Breast epithelium (tissue), 4 donors: Measurements from ENCODE around the gene GAPDHS. TPM values are rescaled to one million over a fixed set of nuclear protein-coding genes. Genes with fewer than 3 reads are reported as not detected.

Source experiments
- DNase-seq, 2 donors: peaks; one replicate each; pipeline ENCODE4 v3.0.0-alpha.2; 2019; ENCODE audit warnings: low spot score in 2 of 2
- H3K27ac ChIP-seq, 2 donors: fragments of 200-600 bp; sonication (generic) in 1 of 2; one replicate each; pipeline ENCODE4 v1.5.1; 2016 to 2019; ENCODE audit warnings: mild to moderate bottlenecking in 1 of 2
- H3K27me3 ChIP-seq, 2 donors: fragments of 200-600 bp; sonication (generic) in 1 of 2; one replicate each; pipeline versions ENCODE4 v1.5.1 to v1.6.0; 2017 to 2019; ENCODE audit warnings: control low read depth in 1 of 2, mild to moderate bottlenecking in 1 of 2
- H3K36me3 ChIP-seq: fragments of 200-600 bp; one replicate; pipeline ENCODE4 v1.5.1; 2019
- H3K4me1 ChIP-seq, 2 donors: fragments of 200-600 bp; sonication (generic); one replicate each; pipeline ENCODE4 v1.5.1; 2016 to 2019; ENCODE audit warnings: control low read depth in 1 of 2
- H3K4me3 ChIP-seq, 3 donors: fragments of 200-600 bp; sonication (generic); 1 replicate in 2 of 3; 2 replicates in 1 of 3; pipeline ENCODE4 v1.5.1; 2016 to 2019; ENCODE audit warnings: mild to moderate bottlenecking in 3 of 3, moderate library complexity in 2 of 3
- H3K9me3 ChIP-seq, 2 donors: fragments of 200-600 bp; sonication (generic) in 1 of 2; one replicate each; pipeline ENCODE4 v1.5.1; 2016 to 2019; ENCODE audit warnings: control low read depth in 1 of 2
- CTCF ChIP-seq, 3 donors: fragments of 450-650 bp; IDR thresholded peaks; one replicate each; pipeline ENCODE4 v1.5.1; 2016 to 2017; ENCODE audit warnings: antibody characterized with exemption in 3 of 3, mild to moderate bottlenecking in 3 of 3, moderate library complexity in 3 of 3
- POLR2A ChIP-seq: fragments of 450-650 bp; IDR thresholded peaks from one replicate; pipeline ENCODE4 v1.6.1; 2016; ENCODE audit warnings: antibody characterized with exemption, mild to moderate bottlenecking, moderate library complexity
- POLR2AphosphoS5 ChIP-seq, 3 donors: sonication (generic); formaldehyde crosslinking; IDR thresholded peaks; one replicate each; pipeline ENCODE4 v1.6.1; 2017; ENCODE audit warnings: antibody characterized with exemption in 3 of 3
- intact Hi-C: fragments of 100-400 bp; cut with DNase I; formaldehyde crosslinking; loops from one replicate; pipeline ENCODE4 v1.15.1; 2023; ENCODE audit warnings: low total_unique reads
- total RNA-seq, 3 donors: library from RNA; depleted of rRNA; stranded (reverse); fragments of >200 nt; gene quantifications; one replicate each; pipeline ENCODE4 v1.1.0, GENCODE V29; 2016

Gene GAPDHS
- total RNA-seq, 3 donors from 2014 or later: not detected

GRCh38 chr19:35531291-35531690, 2.0 kb upstream of the GAPDHS start:
- TF ChIP-seq POLR2A: no peak
- TF ChIP-seq CTCF (IDR thresholded peaks at IDR 0.05): no peak
- no peak for TF ChIP-seq POLR2AphosphoS5 (IDR thresholded peaks at IDR 0.05)
- no peaks in the 10 kb centered on the region for H3K36me3 ChIP-seq
- DNase-seq: no peak
- peaks cover 0 to 52% of the 10 kb centered on the region in 2 donors for H3K27me3 ChIP-seq
- no peaks in the 10 kb centered on the region for H3K9me3 ChIP-seq
- H3K4me1 ChIP-seq: no peaks in the 10 kb centered on the region
- no peak overlapping the region for H3K4me3 ChIP-seq
- H3K27ac ChIP-seq: no peak overlapping the region
- intact Hi-C loops: no loop called here

GRCh38 chr19:35533822-35534392, 651 bp downstream of the GAPDHS start:
- Histone ChIP-seq H3K36me3 (no peaks in the 10 kb centered on the region), H3K4me3 (peak overlapping the region in 1 of 3 donors; percentile 44), H3K27me3 (peaks cover 0 to 28% of the 10 kb centered on the region in 2 donors), H3K27ac (no peak overlapping the region), H3K9me3 (no peaks in the 10 kb centered on the region), H3K4me1 (no peaks in the 10 kb centered on the region)
- intact Hi-C loops: no loop called here
- no peak for DNase-seq
- TF ChIP-seq POLR2A (no peak), POLR2AphosphoS5 (IDR thresholded peaks at IDR 0.05) (no peak)

GRCh38 chr19:35534803-35535480, 1.7 kb downstream of the GAPDHS start:
- H3K36me3 ChIP-seq: no peaks in the 10 kb centered on the region
- no peak overlapping the region for H3K27ac ChIP-seq
- intact Hi-C loops: no loop called here
- H3K27me3 ChIP-seq: peaks cover 0 to 21% of the 10 kb centered on the region in 2 donors
- H3K9me3 ChIP-seq: no peaks in the 10 kb centered on the region
- H3K4me3 ChIP-seq: no peak overlapping the region
- no peak for TF ChIP-seq POLR2A
- TF ChIP-seq CTCF (IDR thresholded peaks at IDR 0.05): no peak
- no peak for TF ChIP-seq POLR2AphosphoS5 (IDR thresholded peaks at IDR 0.05)
- DNase-seq: no peak
- H3K4me1 ChIP-seq: no peaks in the 10 kb centered on the region

- no peak overlapping the region for H3K27ac ChIP-seq
- intact Hi-C loops: no loop called here
- no peaks in the 10 kb centered on the region for H3K36me3 ChIP-seq
- H3K27me3 ChIP-seq: peaks cover 0 to 3% of the 10 kb centered on the region in 2 donors
- peaks cover 0 to under 1% of the 10 kb centered on the region in 2 donors for H3K4me1 ChIP-seq
- DNase-seq: no peak
- H3K4me3 ChIP-seq: no peak overlapping the region
- H3K9me3 ChIP-seq: no peaks in the 10 kb centered on the region
- TF ChIP-seq CTCF (IDR thresholded peaks at IDR 0.05): no peak
- no peak for TF ChIP-seq POLR2A
- TF ChIP-seq POLR2AphosphoS5 (IDR thresholded peaks at IDR 0.05): no peak
Measured at GRCh38 chr19:35539314-35539713, 6.1 kb downstream of the GAPDHS start.

GRCh38 chr19:35539850-35540249, 6.6 kb downstream of the GAPDHS start:
- intact Hi-C loops: loop anchor here (5.0 kb wide), 1 partner anchor 488 kb away; no protein-coding TSS in a partner anchor
- Histone ChIP-seq H3K36me3 (no peaks in the 10 kb centered on the region), H3K9me3 (no peaks in the 10 kb centered on the region), H3K27me3 (no peaks in the 10 kb centered on the region), H3K4me3 (no peak overlapping the region), H3K27ac (no peak overlapping the region), H3K4me1 (peaks cover 0 to 3% of the 10 kb centered on the region in 2 donors)
- DNase-seq: no peak
- TF ChIP-seq POLR2A (no peak), POLR2AphosphoS5 (IDR thresholded peaks at IDR 0.05) (no peak), CTCF (IDR thresholded peaks at IDR 0.05) (no peak)
